Lower leg skin (tissue), 3 donors: ENCODE results near the gene HIRIP3.

Source experiments
- CTCF ChIP-seq, 3 donors: fragments of 450-650 bp; IDR thresholded peaks; one replicate each; pipeline ENCODE4 v1.5.1; 2016; ENCODE audit warnings: antibody characterized with exemption in 3 of 3, mild to moderate bottlenecking in 3 of 3, moderate library complexity in 2 of 3
- POLR2A ChIP-seq, 2 donors: fragments of 450-650 bp; IDR thresholded peaks; one replicate each; pipeline ENCODE4 v1.6.1; 2016 to 2017; ENCODE audit warnings: antibody characterized with exemption in 2 of 2, mild to moderate bottlenecking in 1 of 2, moderate library complexity in 1 of 2

- TF ChIP-seq CTCF (IDR thresholded peaks at IDR 0.05) (no peak), POLR2A (IDR thresholded peaks at IDR 0.05) (no peak)
Measured at GRCh38 chr16:29993191-29993902, 2.1 kb downstream of the HIRIP3 start.
